Measurements from ENCODE around the gene RRP7A. TPM values are rescaled to one million over a fixed set of nuclear protein-coding genes. Genes with fewer than 3 reads are reported as not detected.

Gene RRP7A
- total RNA-seq, 1 experiment from 2014 or later, result 64.7 TPM

DNA sequence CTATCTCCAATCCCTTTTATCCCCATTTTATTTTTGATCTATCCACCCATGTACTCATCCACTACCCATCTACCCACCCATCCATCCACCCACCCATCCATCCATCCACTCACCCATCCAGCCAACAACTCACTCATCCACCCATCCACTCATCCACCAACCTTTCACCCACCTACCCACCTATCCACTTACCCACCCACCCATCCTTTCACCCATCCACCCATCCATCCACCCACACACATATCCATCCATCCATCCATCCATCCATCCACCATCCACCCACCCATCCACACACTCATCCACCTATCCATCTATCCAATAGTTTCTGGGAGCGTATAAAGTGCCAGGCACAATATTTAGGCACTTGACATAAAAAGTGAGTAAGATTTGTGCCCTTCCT is 48.2 kb downstream of the RRP7A start:
- CTCF ChIA-PET, result no interaction called here
- H3K27me3 Mint-ChIP-seq (ENCODE audit: unreplicated experiment), result peaks cover 66% of the 10 kb centered on the region
- TF ChIP-seq, protein P1, sequence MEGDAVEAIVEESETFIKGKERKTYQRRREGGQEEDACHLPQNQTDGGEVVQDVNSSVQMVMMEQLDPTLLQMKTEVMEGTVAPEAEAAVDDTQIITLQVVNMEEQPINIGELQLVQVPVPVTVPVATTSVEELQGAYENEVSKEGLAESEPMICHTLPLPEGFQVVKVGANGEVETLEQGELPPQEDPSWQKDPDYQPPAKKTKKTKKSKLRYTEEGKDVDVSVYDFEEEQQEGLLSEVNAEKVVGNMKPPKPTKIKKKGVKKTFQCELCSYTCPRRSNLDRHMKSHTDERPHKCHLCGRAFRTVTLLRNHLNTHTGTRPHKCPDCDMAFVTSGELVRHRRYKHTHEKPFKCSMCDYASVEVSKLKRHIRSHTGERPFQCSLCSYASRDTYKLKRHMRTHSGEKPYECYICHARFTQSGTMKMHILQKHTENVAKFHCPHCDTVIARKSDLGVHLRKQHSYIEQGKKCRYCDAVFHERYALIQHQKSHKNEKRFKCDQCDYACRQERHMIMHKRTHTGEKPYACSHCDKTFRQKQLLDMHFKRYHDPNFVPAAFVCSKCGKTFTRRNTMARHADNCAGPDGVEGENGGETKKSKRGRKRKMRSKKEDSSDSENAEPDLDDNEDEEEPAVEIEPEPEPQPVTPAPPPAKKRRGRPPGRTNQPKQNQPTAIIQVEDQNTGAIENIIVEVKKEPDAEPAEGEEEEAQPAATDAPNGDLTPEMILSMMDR (IDR thresholded peaks at IDR 0.05; ENCODE audit: unreplicated experiment), result no peak
- no peak for DNase-seq
- H3K4me3 Mint-ChIP-seq (ENCODE audit: low read depth, unreplicated experiment), result no peak overlapping the region
- H3K27ac Mint-ChIP-seq (ENCODE audit: unreplicated experiment), result no peak overlapping the region
- no TSS peak for BruUV-seq (replicated peaks)
- H3K36me3 Mint-ChIP-seq (ENCODE audit: insufficient read depth, unreplicated experiment), result no peaks in the 10 kb centered on the region
- intact Hi-C loops (cut with micrococcal nuclease; ENCODE audit: unreplicated experiment), result no loop called here
- no peaks in the 10 kb centered on the region for H3K4me1 Mint-ChIP-seq (ENCODE audit: low read depth, unreplicated experiment)
- H3K9me3 Mint-ChIP-seq (ENCODE audit: low read depth, unreplicated experiment), result no peaks in the 10 kb centered on the region

DNA sequence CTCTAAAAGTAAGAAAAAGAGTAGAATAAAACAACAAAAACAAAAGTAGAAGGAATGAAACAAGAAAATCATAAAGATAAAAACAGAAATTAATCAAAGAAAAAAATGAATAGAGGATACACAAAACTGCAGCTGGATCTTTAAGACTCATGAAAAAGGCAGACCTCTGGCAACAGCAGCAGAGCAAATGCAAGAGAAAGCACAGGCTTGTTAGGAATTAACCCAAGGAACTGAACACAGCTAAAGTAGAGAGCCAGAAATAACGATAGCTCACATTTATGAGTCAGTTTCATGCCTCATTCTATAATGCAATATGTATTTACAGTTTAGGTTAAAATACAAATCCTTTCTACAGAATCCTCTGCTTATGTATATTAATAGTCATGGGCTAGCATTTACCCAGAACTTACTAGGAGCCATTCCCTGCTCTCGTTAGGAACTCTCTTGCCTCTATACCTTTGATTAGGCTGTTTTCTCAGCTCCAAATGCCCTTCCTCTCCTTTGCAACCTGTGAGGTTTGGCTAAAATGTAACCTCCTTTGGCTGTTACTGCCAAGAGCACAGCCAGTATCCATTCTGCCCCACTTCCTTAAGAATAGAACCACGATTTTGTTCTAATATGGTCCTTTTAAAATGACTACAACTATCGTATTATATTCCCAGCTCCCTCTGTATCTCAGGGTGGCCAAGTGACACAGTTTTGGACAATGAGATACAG is 49.1 kb downstream of the RRP7A start:
- no peaks in the 10 kb centered on the region for H3K4me1 Mint-ChIP-seq (ENCODE audit: low read depth, unreplicated experiment)
- H3K9me3 Mint-ChIP-seq (ENCODE audit: low read depth, unreplicated experiment), result no peaks in the 10 kb centered on the region
- intact Hi-C loops (cut with micrococcal nuclease; ENCODE audit: unreplicated experiment), result no loop called here
- no peaks in the 10 kb centered on the region for H3K36me3 Mint-ChIP-seq (ENCODE audit: insufficient read depth, unreplicated experiment)
- TF ChIP-seq, protein P1 (IDR thresholded peaks at IDR 0.05; ENCODE audit: unreplicated experiment), result no peak
- H3K27me3 Mint-ChIP-seq (ENCODE audit: unreplicated experiment), result peaks cover 58% of the 10 kb centered on the region
- BruUV-seq (replicated peaks), result no TSS peak
- DNase-seq, result no peak
- CTCF ChIA-PET, result interaction anchor here (0.5 to 0.7 kb wide), 7 partner anchors 105 to 735 kb away, joined by 3 to 6 read pairs (median 3); no protein-coding TSS in a partner anchor
- no peak overlapping the region for H3K27ac Mint-ChIP-seq (ENCODE audit: unreplicated experiment)
- H3K4me3 Mint-ChIP-seq (ENCODE audit: low read depth, unreplicated experiment), result no peak overlapping the region

DNA sequence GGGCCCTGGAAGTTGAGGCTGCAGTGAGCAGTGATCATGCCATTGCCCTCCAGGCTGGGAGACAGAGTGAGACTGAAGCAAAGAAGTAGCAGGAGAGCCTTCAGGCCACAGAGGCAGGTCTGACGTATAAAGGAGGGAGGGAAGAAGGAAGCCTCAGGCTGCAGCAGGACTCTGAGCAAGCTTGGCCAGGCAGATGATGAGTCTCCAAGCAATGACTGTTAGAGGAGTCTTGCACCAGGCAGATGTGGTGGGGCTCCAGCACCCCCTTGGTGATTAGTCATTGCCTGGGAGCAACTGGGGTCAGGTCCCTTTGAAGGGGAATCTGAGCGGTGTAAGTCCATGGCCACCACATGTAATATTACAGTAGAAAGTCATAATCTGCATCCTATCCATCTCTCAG is 50.8 kb downstream of the RRP7A start:
- TF ChIP-seq, protein P1 (IDR thresholded peaks at IDR 0.05; ENCODE audit: unreplicated experiment), result no peak
- DNase-seq, result no peak
- Mint-ChIP-seq H3K36me3 (ENCODE audit: insufficient read depth, unreplicated experiment) (no peaks in the 10 kb centered on the region), H3K4me1 (ENCODE audit: low read depth, unreplicated experiment) (no peaks in the 10 kb centered on the region), H3K9me3 (ENCODE audit: low read depth, unreplicated experiment) (no peaks in the 10 kb centered on the region), H3K27me3 (ENCODE audit: unreplicated experiment) (peaks cover 56% of the 10 kb centered on the region), H3K4me3 (ENCODE audit: low read depth, unreplicated experiment) (no peak overlapping the region), H3K27ac (ENCODE audit: unreplicated experiment) (no peak overlapping the region)
- no TSS peak for BruUV-seq (replicated peaks)
- CTCF ChIA-PET, result no interaction called here
- intact Hi-C loops (cut with micrococcal nuclease; ENCODE audit: unreplicated experiment), result no loop called here

DNA sequence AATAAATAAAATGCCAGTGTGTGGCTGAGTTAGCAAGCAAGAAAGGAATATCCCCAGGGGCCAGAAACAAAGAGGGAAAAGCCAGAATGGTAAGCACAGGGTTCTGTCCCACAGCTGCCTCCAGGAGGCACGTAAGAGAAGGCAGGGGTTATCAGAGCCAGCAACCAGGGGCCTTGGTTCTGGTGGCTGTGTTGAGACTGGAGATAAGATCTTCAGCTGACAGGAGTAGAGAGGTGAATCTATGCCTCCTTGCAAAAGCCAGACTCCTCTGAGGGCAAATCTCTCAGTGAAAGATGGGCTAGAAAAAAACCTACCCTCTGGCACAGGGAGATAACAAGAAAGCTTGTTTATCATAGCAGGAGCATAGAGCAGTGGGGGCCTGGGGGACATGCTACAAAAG is 57.6 kb downstream of the RRP7A start:
- no peak overlapping the region for H3K27ac Mint-ChIP-seq (ENCODE audit: unreplicated experiment)

More for the DNA sequence above, 57.6 kb downstream of the RRP7A start:
- intact Hi-C loops (cut with micrococcal nuclease; ENCODE audit: unreplicated experiment), result no loop called here
- Mint-ChIP-seq H3K9me3 (ENCODE audit: low read depth, unreplicated experiment) (no peaks in the 10 kb centered on the region), H3K36me3 (ENCODE audit: insufficient read depth, unreplicated experiment) (peaks cover 5% of the 10 kb centered on the region), H3K27me3 (ENCODE audit: unreplicated experiment) (peaks cover 72% of the 10 kb centered on the region), H3K4me3 (ENCODE audit: low read depth, unreplicated experiment) (no peak overlapping the region), H3K4me1 (ENCODE audit: low read depth, unreplicated experiment) (no peaks in the 10 kb centered on the region)
- no peak for DNase-seq
- no TSS peak for BruUV-seq (replicated peaks)
- TF ChIP-seq, protein P1 (IDR thresholded peaks at IDR 0.05; ENCODE audit: unreplicated experiment), result no peak
- CTCF ChIA-PET, result no interaction called here

Measured in Calu3 (cell line).